ENCODE data around the gene KRR1. TPM values are rescaled to one million over a fixed set of nuclear protein-coding genes. Genes with fewer than 3 reads are reported as not detected.
A peak's percentile ranks its signal among the peaks of the same experiment; 100 is the strongest.

KRR1 gene
- total RNA-seq, 1 donor from 2014 or later: 56.9 TPM

DNA sequence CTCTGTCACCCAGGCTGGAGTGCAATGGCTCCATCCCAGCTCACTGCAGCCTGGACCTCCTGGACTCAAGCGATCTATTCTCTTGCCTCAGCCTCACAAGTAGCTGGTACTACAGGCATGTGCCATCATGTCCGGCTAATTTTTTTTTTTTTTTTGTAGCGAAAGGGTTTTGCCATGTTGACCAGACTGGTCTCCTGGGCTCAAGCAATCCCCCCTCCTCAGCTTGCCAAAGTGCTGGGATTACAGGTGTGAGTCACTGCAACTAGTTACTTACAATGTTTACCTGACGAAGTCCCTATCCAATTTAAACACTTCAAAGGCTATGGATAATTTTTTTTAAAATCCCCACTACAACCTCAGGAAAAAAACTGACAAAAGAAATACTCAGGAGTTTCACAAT, 1.8 kb downstream of the KRR1 start:
- Histone ChIP-seq H3K27ac (ENCODE audit: low read depth, low read length) (no peak overlapping the region), H3K27me3 (ENCODE audit: insufficient read depth, low read length) (no peaks in the 10 kb centered on the region), H4K20me1 (ENCODE audit: insufficient read depth, low read length) (no peaks in the 10 kb centered on the region), H3K9ac (ENCODE audit: low read length) (peak overlapping the region; percentile 94), H3K9me3 (ENCODE audit: insufficient read depth, low read depth, low read length) (no peaks in the 10 kb centered on the region), H3K4me1 (ENCODE audit: insufficient read depth, low read length) (peaks cover 8% of the 10 kb centered on the region), H2AFZ (ENCODE audit: low read depth, low read length) (no peak overlapping the region), H3K36me3 (ENCODE audit: insufficient read depth, low read length) (peaks cover 16% of the 10 kb centered on the region), H3K4me3 (ENCODE audit: insufficient read depth, low read depth, low read length) (peak overlapping the region; percentile 97), H3K79me2 (ENCODE audit: insufficient read depth, low read length) (peaks cover 54% of the 10 kb centered on the region), H3K4me2 (ENCODE audit: low read length) (peak overlapping the region; percentile 88)
- Mint-ChIP-seq H3K9me3 (ENCODE audit: unreplicated experiment) (no peaks in the 10 kb centered on the region), H3K4me3 (ENCODE audit: unreplicated experiment) (peak overlapping the region; percentile 99), H3K27ac (ENCODE audit: unreplicated experiment) (peak overlapping the region; percentile 79), H3K4me1 (ENCODE audit: low read depth, unreplicated experiment) (peaks cover 18% of the 10 kb centered on the region), H3K36me3 (ENCODE audit: low read depth, unreplicated experiment) (no peaks in the 10 kb centered on the region), H3K27me3 (ENCODE audit: low read depth, unreplicated experiment) (no peaks in the 10 kb centered on the region)
- no peak for DNase-seq (ENCODE audit: low read depth)
- TF ChIP-seq EZH2 (IDR thresholded peaks at IDR 0.05; ENCODE audit: insufficient read depth, low read length): no peak
- TF ChIP-seq, protein P1, sequence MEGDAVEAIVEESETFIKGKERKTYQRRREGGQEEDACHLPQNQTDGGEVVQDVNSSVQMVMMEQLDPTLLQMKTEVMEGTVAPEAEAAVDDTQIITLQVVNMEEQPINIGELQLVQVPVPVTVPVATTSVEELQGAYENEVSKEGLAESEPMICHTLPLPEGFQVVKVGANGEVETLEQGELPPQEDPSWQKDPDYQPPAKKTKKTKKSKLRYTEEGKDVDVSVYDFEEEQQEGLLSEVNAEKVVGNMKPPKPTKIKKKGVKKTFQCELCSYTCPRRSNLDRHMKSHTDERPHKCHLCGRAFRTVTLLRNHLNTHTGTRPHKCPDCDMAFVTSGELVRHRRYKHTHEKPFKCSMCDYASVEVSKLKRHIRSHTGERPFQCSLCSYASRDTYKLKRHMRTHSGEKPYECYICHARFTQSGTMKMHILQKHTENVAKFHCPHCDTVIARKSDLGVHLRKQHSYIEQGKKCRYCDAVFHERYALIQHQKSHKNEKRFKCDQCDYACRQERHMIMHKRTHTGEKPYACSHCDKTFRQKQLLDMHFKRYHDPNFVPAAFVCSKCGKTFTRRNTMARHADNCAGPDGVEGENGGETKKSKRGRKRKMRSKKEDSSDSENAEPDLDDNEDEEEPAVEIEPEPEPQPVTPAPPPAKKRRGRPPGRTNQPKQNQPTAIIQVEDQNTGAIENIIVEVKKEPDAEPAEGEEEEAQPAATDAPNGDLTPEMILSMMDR (IDR thresholded peaks at IDR 0.05; ENCODE audit: insufficient read depth, low read depth, low read length): no peak
- FAIRE-seq: no peak

DNA sequence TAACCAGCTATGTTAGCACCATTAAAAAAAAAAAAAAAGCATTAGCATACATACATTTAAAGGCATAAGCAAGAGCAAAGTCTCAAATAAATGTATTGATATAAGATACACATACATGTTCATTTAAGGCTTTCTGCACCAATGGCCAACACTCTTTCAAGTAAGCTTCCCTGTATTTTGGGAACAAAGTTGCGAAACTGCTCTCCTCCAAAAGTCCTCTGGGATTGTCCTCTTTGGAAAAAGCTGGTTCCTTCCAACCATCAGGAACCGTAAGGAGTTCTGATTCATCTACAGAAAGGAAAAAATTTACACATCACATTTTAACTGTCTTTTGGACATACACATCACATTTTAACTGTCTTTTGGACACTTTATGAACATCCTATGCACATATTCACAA, 3.2 kb downstream of the KRR1 start:
- no peak for DNase-seq (ENCODE audit: low read depth)
- Mint-ChIP-seq H3K4me3 (ENCODE audit: unreplicated experiment) (peak overlapping the region; percentile 0), H3K9me3 (ENCODE audit: unreplicated experiment) (no peaks in the 10 kb centered on the region), H3K27me3 (ENCODE audit: low read depth, unreplicated experiment) (no peaks in the 10 kb centered on the region), H3K27ac (ENCODE audit: unreplicated experiment) (no peak overlapping the region), H3K4me1 (ENCODE audit: low read depth, unreplicated experiment) (peaks cover 18% of the 10 kb centered on the region), H3K36me3 (ENCODE audit: low read depth, unreplicated experiment) (no peaks in the 10 kb centered on the region)
- FAIRE-seq: no peak
- Histone ChIP-seq H3K4me2 (ENCODE audit: low read length) (peak overlapping the region; percentile 12), H3K79me2 (ENCODE audit: insufficient read depth, low read length) (peaks cover 54% of the 10 kb centered on the region), H2AFZ (ENCODE audit: low read depth, low read length) (no peak overlapping the region), H3K27me3 (ENCODE audit: insufficient read depth, low read length) (no peaks in the 10 kb centered on the region), H4K20me1 (ENCODE audit: insufficient read depth, low read length) (peaks cover 2% of the 10 kb centered on the region), H3K4me3 (ENCODE audit: insufficient read depth, low read depth, low read length) (no peak overlapping the region), H3K36me3 (ENCODE audit: insufficient read depth, low read length) (peaks cover 29% of the 10 kb centered on the region), H3K9me3 (ENCODE audit: insufficient read depth, low read depth, low read length) (no peaks in the 10 kb centered on the region), H3K27ac (ENCODE audit: low read depth, low read length) (no peak overlapping the region), H3K4me1 (ENCODE audit: insufficient read depth, low read length) (peaks cover 8% of the 10 kb centered on the region), H3K9ac (ENCODE audit: low read length) (no peak overlapping the region)
- TF ChIP-seq, protein P1 (IDR thresholded peaks at IDR 0.05; ENCODE audit: insufficient read depth, low read depth, low read length): no peak
- TF ChIP-seq EZH2 (IDR thresholded peaks at IDR 0.05; ENCODE audit: insufficient read depth, low read length): no peak

DNA sequence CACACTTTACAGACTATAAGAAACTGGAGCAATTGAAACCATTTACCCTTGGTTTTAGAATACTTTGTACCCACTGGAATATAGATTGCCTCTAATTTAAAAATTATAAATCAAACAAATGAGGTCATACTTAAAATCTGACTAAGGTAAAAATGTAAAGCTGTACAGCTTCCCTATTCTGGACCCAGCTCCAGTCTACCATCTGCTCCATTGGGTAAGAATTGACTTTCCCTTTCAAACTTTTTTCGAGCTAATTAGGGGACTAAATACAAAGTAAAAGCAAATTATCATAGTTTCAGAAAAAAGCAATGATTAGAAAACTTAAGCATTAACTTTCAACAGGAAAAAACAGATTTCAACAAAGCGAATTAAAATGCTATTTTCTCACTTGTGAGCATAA, 4.3 kb downstream of the KRR1 start:
- no peak for DNase-seq (ENCODE audit: low read depth)
- no peak for FAIRE-seq
- Mint-ChIP-seq H3K4me1 (ENCODE audit: low read depth, unreplicated experiment) (peaks cover 18% of the 10 kb centered on the region), H3K4me3 (ENCODE audit: unreplicated experiment) (no peak overlapping the region), H3K9me3 (ENCODE audit: unreplicated experiment) (no peaks in the 10 kb centered on the region), H3K36me3 (ENCODE audit: low read depth, unreplicated experiment) (no peaks in the 10 kb centered on the region), H3K27ac (ENCODE audit: unreplicated experiment) (no peak overlapping the region), H3K27me3 (ENCODE audit: low read depth, unreplicated experiment) (no peaks in the 10 kb centered on the region)
- Histone ChIP-seq H3K9me3 (ENCODE audit: insufficient read depth, low read depth, low read length) (no peaks in the 10 kb centered on the region), H3K79me2 (ENCODE audit: insufficient read depth, low read length) (peaks cover 54% of the 10 kb centered on the region), H4K20me1 (ENCODE audit: insufficient read depth, low read length) (peaks cover 11% of the 10 kb centered on the region), H3K4me3 (ENCODE audit: insufficient read depth, low read depth, low read length) (no peak overlapping the region), H3K27me3 (ENCODE audit: insufficient read depth, low read length) (no peaks in the 10 kb centered on the region), H3K4me1 (ENCODE audit: insufficient read depth, low read length) (peaks cover 8% of the 10 kb centered on the region), H2AFZ (ENCODE audit: low read depth, low read length) (no peak overlapping the region), H3K9ac (ENCODE audit: low read length) (no peak overlapping the region), H3K4me2 (ENCODE audit: low read length) (no peak overlapping the region), H3K27ac (ENCODE audit: low read depth, low read length) (no peak overlapping the region), H3K36me3 (ENCODE audit: insufficient read depth, low read length) (peaks cover 40% of the 10 kb centered on the region)
- TF ChIP-seq, protein P1 (IDR thresholded peaks at IDR 0.05; ENCODE audit: insufficient read depth, low read depth, low read length): no peak
- TF ChIP-seq EZH2 (IDR thresholded peaks at IDR 0.05; ENCODE audit: insufficient read depth, low read length): no peak
